Measurements from ENCODE around the gene ADAMTS17.

GRCh38 chr15:99995543-99995942 is 346.2 kb downstream of the ADAMTS17 start:
- TF ChIP-seq, protein P1, sequence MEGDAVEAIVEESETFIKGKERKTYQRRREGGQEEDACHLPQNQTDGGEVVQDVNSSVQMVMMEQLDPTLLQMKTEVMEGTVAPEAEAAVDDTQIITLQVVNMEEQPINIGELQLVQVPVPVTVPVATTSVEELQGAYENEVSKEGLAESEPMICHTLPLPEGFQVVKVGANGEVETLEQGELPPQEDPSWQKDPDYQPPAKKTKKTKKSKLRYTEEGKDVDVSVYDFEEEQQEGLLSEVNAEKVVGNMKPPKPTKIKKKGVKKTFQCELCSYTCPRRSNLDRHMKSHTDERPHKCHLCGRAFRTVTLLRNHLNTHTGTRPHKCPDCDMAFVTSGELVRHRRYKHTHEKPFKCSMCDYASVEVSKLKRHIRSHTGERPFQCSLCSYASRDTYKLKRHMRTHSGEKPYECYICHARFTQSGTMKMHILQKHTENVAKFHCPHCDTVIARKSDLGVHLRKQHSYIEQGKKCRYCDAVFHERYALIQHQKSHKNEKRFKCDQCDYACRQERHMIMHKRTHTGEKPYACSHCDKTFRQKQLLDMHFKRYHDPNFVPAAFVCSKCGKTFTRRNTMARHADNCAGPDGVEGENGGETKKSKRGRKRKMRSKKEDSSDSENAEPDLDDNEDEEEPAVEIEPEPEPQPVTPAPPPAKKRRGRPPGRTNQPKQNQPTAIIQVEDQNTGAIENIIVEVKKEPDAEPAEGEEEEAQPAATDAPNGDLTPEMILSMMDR (IDR thresholded peaks at IDR 0.05): no peak
- no peak for TF ChIP-seq EP300 (IDR thresholded peaks at IDR 0.05)
